Loucy (cell line): ENCODE data around the gene USP22.
"Not testable (repeated sequence)": the region's sequence is repeated elsewhere in the genome, so short reads cannot be mapped to it uniquely, and the experiment has no call there.

Experiments
- H2AFZ ChIP-seq: fragments of 200-600 bp; sonication (generic); 2 replicates; pipeline ENCODE4 v1.6.0; 2016; ENCODE audit warnings: antibody characterized with exemption, mild to moderate bottlenecking, low read length, moderate library complexity
- H3F3A ChIP-seq: fragments of 200-600 bp; 2 replicates; pipeline ENCODE4 v1.6.0; 2016; ENCODE audit warnings: antibody characterized with exemption, low read depth, mild to moderate bottlenecking
- H3K27me3 ChIP-seq: fragments of 200-600 bp; sonication (generic); 2 replicates; pipeline ENCODE4 v1.6.1; 2014; ENCODE audit warnings: low read length, mild to moderate bottlenecking; ENCODE audit not compliant: insufficient read depth, poor library complexity, severe bottlenecking
- H3K36me3 ChIP-seq: fragments of 200-600 bp; sonication (generic); 2 replicates; pipeline ENCODE4 v1.6.1; 2016; ENCODE audit warnings: low read length; ENCODE audit not compliant: insufficient read depth
- H3K4me1 ChIP-seq: fragments of 200-600 bp; sonication (generic); 2 replicates; pipeline ENCODE4 v1.5.1; 2014; ENCODE audit warnings: low read length, mild to moderate bottlenecking; ENCODE audit not compliant: insufficient read depth, poor library complexity, severe bottlenecking
- H3K4me2 ChIP-seq: fragments of 200-600 bp; sonication (generic); 2 replicates; pipeline ENCODE4 v1.6.0; 2014; ENCODE audit warnings: antibody characterized with exemption, low read length, low read depth, mild to moderate bottlenecking; ENCODE audit not compliant: poor library complexity, severe bottlenecking
- H3K4me3 ChIP-seq: fragments of 200-600 bp; sonication (generic); 2 replicates; pipeline ENCODE4 v1.5.1; 2014; ENCODE audit warnings: low read length, mild to moderate bottlenecking, mixed read lengths; ENCODE audit not compliant: poor library complexity, severe bottlenecking
- H3K79me2 ChIP-seq: fragments of 200-600 bp; sonication (generic); 2 replicates; pipeline ENCODE4 v1.6.1; 2014; ENCODE audit warnings: low read length; ENCODE audit not compliant: insufficient read depth
- H3K9ac ChIP-seq: fragments of 200-600 bp; sonication (generic); 2 replicates; pipeline ENCODE4 v1.6.0; 2014; ENCODE audit warnings: mild to moderate bottlenecking, low read depth, low read length, moderate library complexity; ENCODE audit not compliant: poor library complexity, severe bottlenecking
- H3K9me2 ChIP-seq: fragments of 200-600 bp; sonication (generic); replicated peaks from 2 replicates; pipeline ENCODE4 v1.6.1; 2016; ENCODE audit warnings: low read depth, low read length, mixed read lengths
- H3K9me3 ChIP-seq: fragments of 200-600 bp; sonication (generic); 2 replicates; pipeline ENCODE4 v1.6.1; 2014; ENCODE audit warnings: mild to moderate bottlenecking, antibody characterized with exemption, low read length, low read depth; ENCODE audit not compliant: insufficient read depth
- H4K20me1 ChIP-seq: fragments of 200-600 bp; sonication (generic); 2 replicates; pipeline ENCODE4 v1.6.0; 2014; ENCODE audit warnings: antibody characterized with exemption, low read length, mild to moderate bottlenecking; ENCODE audit not compliant: insufficient read depth, poor library complexity, severe bottlenecking
- CTCF ChIP-seq: fragments of 200-600 bp; sonication (generic); conservative IDR thresholded peaks from 2 replicates; pipeline ENCODE4 v1.5.1; 2014; ENCODE audit warnings: mild to moderate bottlenecking, antibody characterized with exemption, low read length
- EZH2phosphoT487 ChIP-seq: fragments of 200-600 bp; IDR thresholded peaks from 2 replicates; pipeline ENCODE4 v1.6.1; 2018; ENCODE audit warnings: antibody characterized with exemption, mild to moderate bottlenecking, moderate library complexity, borderline replicate concordance

Gene USP22

GRCh38 chr17:21059761-21060160 lies 16.9 kb upstream of the USP22 start:
- no peaks in the 10 kb centered on the region for H4K20me1 ChIP-seq
- no peak overlapping the region for H3K9ac ChIP-seq
- no peaks in the 10 kb centered on the region for H3K9me2 ChIP-seq
- no peak for TF ChIP-seq EZH2phosphoT487
- H3K4me2 ChIP-seq: no peak overlapping the region
- H3K9me3 ChIP-seq: no peaks in the 10 kb centered on the region
- H3K4me3 ChIP-seq: no peak overlapping the region
- no peak overlapping the region for H2AFZ ChIP-seq
- H3K4me1 ChIP-seq: no peaks in the 10 kb centered on the region
- no peaks in the 10 kb centered on the region for H3K27me3 ChIP-seq
- H3K79me2 ChIP-seq: no peaks in the 10 kb centered on the region
- no peaks in the 10 kb centered on the region for H3K36me3 ChIP-seq
- H3F3A ChIP-seq: no peaks in the 10 kb centered on the region

GRCh38 chr17:21058098-21058893 lies 15.5 kb upstream of the USP22 start:
- H3K4me2 ChIP-seq: no peak overlapping the region
- H3K79me2 ChIP-seq: no peaks in the 10 kb centered on the region
- no peaks in the 10 kb centered on the region for H3K9me2 ChIP-seq
- H3K36me3 ChIP-seq: no peaks in the 10 kb centered on the region
- no peak overlapping the region for H3K9ac ChIP-seq
- H3K4me3 ChIP-seq: no peak overlapping the region
- H3K4me1 ChIP-seq: no peaks in the 10 kb centered on the region
- TF ChIP-seq CTCF (no peak), EZH2phosphoT487 (no peak)
- no peaks in the 10 kb centered on the region for H3F3A ChIP-seq
- no peaks in the 10 kb centered on the region for H4K20me1 ChIP-seq
- H2AFZ ChIP-seq: no peak overlapping the region
- no peaks in the 10 kb centered on the region for H3K9me3 ChIP-seq
- no peaks in the 10 kb centered on the region for H3K27me3 ChIP-seq

GRCh38 chr17:21053056-21053455 lies 10.2 kb upstream of the USP22 start:
- H3K4me3 ChIP-seq, H2AFZ ChIP-seq, H3K9me3 ChIP-seq, H3K36me3 ChIP-seq, H3K4me2 ChIP-seq, H3K4me1 ChIP-seq, H3K9me2 ChIP-seq, H3F3A ChIP-seq, H3K27me3 ChIP-seq, H3K9ac ChIP-seq, H4K20me1 ChIP-seq, H3K79me2 ChIP-seq: not testable (repeated sequence)

GRCh38 chr17:21049457-21049856 lies 6.6 kb upstream of the USP22 start:
- Histone ChIP-seq H2AFZ (no peak overlapping the region), H3F3A (no peaks in the 10 kb centered on the region)
- TF ChIP-seq CTCF (no peak), EZH2phosphoT487 (no peak)

More at GRCh38 chr17:21049457-21049856, 6.6 kb upstream of the USP22 start:
- H3K4me1 ChIP-seq: peaks cover under 1% of the 10 kb centered on the region
- H3K27me3 ChIP-seq: no peaks in the 10 kb centered on the region
- no peaks in the 10 kb centered on the region for H3K9me3 ChIP-seq
- H3K9me2 ChIP-seq: no peaks in the 10 kb centered on the region
- H4K20me1 ChIP-seq: no peaks in the 10 kb centered on the region
- H3K79me2 ChIP-seq: no peaks in the 10 kb centered on the region
- no peak overlapping the region for H3K4me2 ChIP-seq
- H3K9ac ChIP-seq: no peak overlapping the region
- no peak overlapping the region for H3K4me3 ChIP-seq
- H3K36me3 ChIP-seq: no peaks in the 10 kb centered on the region
